HG03159 (cell line): Measurements from ENCODE around the gene NIM1K.
"Not testable (repeated sequence)": the region's sequence is repeated elsewhere in the genome, so short reads cannot be mapped to it uniquely, and the experiment has no call there.

Experiments
- ATAC-seq: cut with Tn5 transposase; IDR thresholded peaks from one replicate; pipeline ENCODE4 v1.9.1; 2021; ENCODE audit warnings: mild to moderate bottlenecking, moderate library complexity; ENCODE audit not compliant: unreplicated experiment

Gene NIM1K

DNA sequence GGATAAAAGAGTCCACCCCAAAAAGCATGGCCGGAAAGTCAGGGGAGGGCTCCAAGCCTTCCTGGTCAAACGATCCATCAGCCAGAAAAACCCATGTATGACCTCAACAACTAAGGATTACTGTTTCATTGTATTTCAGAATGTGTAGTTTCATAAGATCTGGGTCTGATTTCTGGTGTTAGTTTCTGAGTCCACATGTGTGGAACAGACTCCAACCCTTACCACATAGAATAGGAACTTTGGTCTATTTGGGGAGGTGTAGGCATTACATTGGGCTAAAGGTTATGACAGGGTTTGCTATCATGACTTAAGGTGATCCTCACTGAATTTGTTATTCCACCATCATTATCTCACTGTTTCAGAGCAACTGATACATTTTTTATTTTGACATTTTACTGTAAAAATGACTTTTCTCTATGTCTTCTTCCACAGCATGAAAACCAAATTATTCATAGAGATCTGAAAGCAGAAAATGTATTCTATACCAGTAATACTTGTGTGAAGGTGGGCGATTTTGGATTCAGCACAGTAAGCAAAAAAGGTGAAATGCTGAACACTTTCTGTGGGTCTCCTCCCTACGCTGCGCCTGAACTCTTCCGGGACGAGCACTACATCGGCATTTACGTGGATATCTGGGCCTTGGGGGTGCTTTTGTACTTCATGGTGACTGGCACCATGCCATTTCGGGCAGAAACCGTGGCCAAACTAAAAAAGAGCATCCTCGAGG lies 87.7 kb downstream of the NIM1K start:
- no peak for ATAC-seq

DNA sequence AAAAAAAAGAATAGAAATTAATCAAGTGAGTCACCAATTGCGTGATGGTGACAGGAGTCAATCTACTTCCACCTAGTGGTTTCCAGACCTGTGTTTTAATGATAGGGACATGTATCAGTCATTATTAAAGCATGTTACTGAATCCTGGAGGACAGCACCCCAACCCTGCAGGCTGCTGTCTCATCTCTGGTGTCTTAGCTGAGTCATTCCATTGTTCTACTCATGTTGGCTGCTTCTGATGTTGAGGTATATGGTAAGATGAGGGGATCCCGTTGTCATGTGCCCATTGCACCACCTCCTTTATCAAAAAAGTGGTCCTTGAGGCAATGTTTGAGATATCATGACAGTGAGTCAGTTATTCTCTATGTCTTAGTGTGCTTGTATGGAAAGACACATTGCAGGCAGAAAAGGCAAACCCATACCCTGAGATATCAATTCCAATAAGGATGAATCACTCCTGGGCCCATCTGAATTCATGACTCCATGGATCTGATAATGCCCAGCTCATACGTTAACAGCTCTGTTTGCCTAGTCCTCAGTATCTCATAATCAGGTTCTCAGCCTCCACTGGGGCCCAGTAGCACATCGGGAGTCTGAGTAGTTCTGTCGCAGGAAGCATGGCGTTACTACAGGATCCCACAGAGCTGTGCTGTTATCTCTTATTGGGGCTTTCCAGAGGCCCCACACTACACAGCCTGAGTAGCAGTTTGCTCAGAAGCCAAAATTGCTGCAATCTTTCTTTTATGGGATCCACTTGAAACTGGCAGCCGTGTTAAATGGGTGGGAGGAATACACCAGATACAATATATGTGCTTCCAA lies 90.0 kb downstream of the NIM1K start:
- ATAC-seq, result no peak

DNA sequence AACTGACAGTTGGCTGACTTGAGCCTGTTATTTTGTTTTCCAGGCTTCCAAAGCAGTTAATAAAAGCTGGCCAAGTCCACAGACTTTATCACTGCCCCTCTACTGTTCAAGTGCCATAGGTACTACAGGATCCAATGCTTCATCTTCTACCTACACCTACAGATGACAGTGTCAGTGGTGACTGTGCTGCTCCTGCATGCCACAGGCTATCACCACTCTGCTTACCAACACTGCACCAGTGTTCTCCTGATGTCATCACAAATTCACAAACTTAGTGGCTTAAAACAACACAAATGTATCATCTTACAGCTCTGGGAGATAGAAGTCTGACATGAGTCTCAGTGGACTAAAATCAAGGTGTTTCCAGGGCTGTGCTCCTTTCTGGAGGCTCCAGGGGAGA lies 94.6 kb downstream of the NIM1K start:
- ATAC-seq, result no peak

DNA sequence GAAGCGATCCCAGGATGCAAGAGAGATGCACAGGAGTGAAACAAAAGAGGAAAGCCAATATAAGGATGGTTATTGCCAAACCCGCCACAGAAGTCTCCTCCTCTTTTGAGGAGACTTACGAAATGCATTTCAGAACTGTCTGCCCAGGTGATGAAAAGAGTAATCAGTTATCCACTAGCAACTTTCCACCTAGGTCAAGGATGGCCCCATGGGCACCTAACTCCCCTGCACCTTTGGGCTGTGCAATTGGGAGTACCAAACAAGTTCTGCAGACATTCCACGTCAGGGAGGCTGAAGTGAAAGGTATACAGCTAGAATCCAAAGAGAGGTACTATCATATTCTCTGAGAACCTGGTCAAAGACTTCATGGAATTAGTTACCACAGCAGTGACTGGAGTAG lies 95.5 kb downstream of the NIM1K start:
- ATAC-seq, result no peak

DNA sequence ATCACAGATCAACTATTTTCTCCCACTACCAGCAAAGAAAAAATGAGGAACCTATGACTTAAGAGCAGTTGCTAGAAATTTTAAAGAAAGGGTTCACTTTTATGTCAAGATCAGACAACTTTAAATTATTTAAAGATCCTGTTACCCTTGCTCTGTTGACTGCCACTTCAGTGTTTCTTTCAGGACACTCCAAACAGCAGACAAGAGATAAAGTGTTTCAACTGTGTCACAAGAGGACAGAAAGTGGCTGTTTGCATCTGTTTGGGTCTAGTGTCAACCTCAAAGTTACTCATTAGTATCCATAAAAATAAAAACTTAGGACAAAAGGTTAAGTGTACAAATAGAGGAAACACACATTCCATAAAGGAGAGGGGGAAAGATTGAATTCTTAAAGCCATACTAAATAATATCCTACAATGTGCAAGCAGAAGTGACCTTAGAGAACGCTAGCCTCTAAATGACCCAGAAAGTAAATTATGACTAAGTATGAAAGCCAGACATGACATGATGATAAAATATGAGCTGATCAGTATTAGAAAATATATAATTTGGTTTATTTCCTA lies 96.3 kb downstream of the NIM1K start:
- ATAC-seq, result no peak

DNA sequence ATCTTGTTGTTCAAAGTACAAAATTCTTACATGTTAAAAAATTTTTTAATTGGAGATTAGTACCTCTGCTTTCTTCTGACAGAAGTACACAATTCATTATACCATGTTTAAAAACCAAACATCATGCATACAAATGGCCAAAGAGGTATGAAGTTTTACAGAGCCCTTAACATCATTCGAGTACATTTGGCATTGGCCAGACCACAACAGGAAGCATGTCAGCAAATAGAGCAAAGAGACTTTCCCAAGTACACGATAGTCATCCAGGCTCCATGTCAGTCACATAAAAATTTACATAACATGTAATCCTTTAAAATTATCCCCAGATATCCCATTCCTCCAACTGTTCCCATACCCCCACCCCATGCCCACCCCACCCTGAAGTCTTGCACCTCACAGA lies 98.7 kb downstream of the NIM1K start:
- no peak for ATAC-seq

DNA sequence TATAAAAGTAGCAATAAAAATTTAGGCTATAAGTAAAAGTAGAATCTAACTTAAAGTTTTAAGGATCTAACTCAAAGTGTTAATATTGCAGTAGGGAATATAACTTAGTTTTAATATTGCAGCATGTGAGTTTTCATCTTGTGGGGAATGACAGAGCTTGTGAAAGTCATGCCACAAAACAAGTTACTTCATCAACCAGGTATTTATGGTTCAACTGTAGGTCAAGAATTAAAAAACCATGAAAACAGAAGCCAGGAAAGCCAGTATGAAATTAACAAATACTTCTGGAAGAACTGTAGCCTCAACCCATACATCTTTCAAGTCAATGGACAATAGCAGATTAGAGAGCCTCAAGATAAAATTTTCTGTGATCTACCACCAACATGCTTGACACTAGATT lies 102.2 kb downstream of the NIM1K start:
- ATAC-seq, result no peak

DNA sequence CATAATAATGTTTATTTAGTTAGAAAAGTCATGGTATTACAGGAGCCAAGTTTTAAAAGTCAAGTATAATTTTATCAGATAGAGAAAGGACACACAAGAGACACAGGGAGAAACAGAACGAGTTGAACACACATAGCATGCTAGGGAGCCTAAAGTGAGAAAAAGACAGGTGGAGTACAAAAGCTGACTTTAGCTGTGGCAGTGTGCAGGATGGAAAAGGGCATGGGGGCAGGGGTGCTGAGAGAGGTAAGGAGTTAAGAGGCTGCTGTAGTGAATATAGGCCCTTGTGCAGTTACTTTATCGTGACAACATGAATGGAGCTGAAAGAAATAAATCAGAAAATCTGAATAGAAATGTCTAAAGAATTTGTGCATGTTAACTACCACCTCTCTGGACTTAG lies 103.2 kb downstream of the NIM1K start:
- no peak for ATAC-seq

DNA sequence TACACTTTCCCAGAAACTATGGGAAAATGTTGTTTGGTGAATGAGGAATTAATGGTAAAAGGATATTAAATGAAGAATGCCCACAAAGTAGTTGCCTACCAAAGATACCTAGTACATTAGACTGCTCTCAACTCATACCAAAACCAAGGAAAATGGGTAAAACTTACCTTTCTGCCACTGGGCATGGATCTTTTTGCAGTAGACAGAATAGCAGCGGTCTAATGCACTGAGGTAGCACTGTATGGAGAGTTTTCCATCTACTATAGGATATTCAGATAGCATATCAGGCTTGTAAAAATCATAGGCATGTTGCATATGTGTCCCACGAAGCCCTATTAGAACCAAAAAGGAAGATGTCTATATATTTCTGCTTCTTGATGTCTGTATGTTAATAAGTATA lies 104.8 kb downstream of the NIM1K start:
- no peak for ATAC-seq

DNA sequence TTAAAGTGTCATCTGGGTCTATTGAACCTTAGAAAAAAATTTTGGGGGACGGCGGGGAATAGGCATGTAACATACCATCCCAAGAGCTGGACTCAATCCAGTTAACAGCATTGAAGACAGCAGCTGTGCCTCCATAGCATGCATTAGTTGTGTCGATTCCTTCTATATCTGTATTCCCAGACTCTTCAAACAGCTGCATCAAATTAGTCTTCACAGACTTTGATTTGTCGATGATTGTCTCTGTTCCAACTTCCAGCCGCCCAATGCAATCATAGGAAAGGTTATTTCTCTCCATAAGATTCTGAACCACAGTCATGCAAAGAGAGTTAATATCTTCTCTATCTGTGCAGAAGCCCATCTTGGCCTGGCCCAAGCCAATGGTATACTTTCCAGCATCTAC lies 106.4 kb downstream of the NIM1K start:
- no peak for ATAC-seq

DNA sequence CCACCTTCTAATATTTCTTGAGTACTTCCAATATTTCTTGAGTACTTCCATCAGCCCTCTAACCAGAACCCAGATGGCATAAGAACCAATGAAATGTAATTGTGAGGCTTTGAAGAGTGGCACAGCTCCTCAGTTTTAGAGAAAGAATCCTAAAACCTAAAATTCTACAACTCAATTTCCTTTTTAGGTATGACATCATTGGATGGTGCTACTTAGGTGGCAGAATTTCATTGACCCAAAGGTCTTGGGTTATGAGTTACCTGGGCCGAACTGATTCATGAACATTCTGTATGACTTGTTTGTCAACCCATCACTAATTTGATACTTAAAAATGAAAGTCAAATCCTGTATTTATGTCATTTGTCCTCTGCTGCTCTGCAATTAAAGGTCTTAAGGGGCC lies 108.1 kb downstream of the NIM1K start:
- ATAC-seq, result no peak

DNA sequence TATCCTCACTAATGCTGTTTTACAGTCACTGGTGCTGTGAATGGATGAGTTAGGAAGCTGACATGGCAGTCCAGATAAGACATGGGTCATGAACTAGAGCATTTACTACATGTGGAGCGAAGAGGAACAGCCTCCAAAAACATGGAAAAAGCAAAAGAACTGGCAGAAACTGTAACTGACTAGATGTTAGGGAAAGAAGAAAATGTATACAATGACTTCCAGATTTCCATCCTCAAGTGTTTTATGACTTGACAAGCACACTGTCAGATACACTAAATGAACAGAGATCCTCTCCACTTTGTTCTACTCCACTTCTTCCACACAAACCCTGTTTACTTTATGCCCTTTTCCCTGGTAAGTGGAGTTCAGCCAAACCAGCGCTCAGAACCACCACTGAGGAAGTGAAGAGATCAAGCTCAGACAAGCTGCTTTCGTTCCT lies 109.6 kb downstream of the NIM1K start:
- ATAC-seq, result no peak

DNA sequence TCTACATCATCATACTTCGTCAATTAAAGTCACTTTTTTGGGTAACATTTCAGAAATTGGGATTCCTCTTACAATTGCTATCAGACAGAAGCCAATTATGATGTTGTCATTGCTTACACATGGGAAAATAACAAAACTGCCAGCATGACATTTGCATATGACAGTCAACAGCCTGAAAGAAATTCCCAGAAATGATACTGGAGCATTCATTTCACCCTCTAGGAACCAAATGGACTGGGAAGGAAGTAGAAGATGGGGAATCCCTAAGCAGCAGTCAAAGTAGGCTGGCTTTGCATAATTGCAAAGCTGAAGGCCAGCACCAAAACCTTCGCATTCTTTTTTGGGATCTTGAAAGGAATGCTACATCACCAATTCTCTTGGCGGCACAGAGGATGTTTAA lies 110.5 kb downstream of the NIM1K start:
- ATAC-seq, result no peak

DNA sequence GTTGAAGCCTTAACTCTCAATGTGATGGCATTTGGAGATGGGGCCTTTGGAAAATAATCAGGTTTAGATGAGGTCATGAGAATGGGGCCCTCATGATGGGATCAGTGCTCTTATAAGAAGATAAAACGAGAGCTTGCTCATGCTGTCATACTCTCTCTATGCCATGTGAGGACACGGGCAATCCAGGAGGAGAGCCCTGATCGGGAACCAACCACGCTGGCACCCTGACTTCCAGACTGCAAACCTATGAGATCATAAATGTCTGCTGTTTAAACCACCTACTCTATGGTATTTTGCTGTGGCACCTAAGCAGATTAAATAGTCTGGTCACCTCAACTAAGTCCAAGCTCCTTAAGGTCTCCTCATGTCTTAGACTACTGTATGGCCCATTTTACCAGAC lies 111.2 kb downstream of the NIM1K start:
- no peak for ATAC-seq

DNA sequence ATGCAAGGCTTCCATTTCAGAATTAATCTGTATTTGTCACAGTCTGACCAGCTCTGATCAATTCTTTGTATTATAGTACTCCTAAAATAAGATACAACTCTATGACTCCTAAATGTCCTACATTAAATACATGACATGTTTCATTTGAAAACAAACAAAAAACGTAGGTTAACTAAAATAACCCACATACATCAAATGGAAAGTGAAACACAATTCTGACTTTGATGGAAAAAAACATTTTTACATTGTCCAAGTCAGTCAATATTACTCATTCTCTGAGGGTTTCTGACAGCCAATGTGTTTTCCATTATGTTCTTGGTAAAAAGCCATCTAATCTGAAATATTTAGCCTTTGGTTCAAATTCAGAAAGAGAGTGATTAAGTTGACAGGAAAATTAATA lies 112.5 kb downstream of the NIM1K start:
- ATAC-seq, result peak; percentile 53

DNA sequence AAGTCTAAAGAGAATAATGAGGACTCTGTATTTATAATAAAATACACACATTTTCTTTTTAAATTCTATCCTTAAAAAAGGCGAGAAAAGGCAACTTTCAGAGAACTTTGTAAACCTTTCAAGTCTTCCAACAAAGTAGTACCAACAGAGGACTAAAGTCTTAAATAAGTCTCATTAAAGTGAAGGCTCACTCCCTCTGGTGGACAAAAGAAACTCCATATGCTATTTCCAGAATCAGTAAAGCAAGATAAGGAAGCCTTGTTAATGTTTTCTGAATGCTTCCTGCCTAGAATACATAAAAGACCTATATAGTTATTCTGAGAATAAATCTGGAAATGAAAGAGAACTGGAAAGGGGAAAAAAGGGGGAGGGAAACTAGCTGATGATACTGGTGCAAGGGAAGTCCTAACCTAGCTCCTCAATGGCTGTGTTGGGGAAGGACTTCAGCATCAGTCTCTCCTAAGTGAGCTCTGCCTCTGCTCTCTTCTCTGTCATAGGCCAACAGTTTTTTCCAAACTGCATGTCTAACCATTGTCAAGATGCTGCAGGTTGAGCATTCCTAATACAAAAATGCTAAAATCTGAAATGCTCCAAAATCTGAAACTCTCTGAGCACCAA lies 114.0 kb downstream of the NIM1K start:
- ATAC-seq, result peak; percentile 65

DNA sequence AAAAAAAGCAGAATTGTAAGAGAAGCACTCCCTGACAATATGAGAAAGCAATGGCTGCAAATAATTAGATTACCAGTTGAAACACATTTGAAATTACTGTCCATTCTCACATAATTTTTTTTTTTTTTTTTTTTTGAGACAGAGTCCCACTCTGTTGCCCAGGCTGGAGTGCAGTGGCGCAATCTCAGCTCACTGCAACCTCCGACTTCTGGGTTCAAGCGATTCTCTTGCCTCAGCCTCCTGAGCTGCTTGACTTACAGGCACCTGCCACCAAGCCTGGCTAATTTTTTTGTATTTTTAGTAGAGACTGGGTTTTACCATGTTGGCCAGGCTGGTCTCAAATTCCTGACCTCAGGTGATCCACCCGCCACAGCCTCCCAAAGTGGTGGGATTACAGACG lies 114.9 kb downstream of the NIM1K start:
- not testable (repeated sequence) for ATAC-seq

DNA sequence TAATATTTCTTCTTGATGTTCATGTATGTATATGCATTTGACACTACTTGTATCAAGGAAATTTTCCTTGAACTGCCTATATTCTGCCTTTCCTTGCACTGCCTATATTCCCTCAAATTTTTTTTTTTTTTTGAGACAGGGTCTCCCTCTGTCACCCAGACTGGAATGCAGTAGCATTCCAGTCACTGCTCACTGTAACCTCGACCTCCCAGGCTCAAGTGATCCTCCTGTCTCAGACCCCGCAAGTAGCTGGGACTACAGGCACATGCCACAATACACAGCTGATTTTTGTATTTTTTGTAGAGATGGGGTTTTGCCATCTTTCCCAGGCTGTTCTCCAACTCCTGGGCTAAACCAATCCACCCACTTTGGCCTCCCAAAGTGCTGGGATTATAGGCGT lies 117.1 kb downstream of the NIM1K start:
- ATAC-seq, result no peak

DNA sequence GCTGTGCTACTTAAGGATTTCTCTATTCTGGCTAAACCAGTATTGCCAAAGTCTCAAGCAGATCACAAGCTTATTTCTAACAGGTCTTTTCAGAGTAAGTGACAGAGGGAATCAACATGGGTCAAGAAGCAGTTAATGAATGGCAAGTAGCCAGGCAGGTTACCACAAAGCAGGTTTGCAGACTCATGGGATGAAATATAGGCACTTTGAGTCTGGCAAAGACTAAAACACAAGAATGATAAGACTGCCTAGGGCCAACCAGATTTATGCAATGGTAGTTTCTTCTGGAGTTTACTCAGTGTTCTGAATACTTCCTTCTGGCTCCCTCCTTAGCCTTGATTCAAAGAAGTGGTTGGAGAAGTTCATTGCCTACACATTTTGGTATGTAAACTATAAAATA lies 117.6 kb downstream of the NIM1K start:
- ATAC-seq, result no peak

DNA sequence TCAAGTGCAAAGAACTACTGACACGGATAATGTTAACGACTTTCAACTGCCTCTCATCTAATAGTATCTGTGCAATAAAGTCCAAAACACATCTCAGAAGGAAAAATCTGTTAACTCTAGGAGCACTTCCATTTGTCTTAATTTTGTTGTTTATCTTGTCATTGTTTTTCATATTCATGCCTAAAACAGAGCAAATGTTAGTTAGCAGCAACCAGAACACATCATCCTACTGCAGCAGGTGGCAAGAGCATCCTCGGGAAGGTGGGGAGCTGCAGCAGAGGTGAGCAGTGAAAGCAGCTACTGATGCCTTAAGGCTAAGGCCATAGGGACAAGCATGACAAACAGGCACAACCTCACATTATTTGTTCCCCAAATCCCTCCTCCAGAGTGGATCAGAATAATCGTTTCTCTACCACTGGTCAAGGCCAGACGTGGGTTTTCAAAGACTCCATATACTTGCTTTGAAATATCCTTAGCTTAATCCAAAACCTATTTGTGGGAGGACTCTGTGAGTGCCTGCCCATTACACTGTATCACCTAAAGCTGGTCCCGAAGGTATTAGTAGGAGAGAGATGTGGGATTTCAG lies 120.1 kb downstream of the NIM1K start:
- no peak for ATAC-seq

DNA sequence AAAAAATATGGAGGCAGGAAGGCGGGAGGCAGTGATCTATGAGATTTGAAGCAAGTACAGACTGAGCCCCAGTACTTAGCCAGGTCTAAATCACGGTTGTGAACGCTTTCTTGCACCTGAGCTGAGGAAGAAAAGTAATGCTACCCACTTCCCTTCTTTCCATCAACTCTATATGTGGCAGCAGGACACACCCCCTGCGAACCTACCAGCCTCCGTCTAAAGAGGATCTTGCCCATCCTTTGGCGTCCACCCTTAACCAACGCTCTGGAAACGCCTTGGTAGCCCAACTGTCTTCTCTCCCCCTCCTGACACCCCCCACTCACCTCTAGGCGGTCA lies 120.6 kb downstream of the NIM1K start:
- ATAC-seq, result peak; percentile 1
